ENCODE results near the gene CA12. TPM values are rescaled to one million over a fixed set of nuclear protein-coding genes. Genes with fewer than 3 reads are reported as not detected.

CA12 gene
- polyA plus RNA-seq, 3 donors: not detected

- no peaks in the 10 kb centered on the region for H3K9me3 ChIP-seq (replicated peaks in 1 of 2; ENCODE audit: control insufficient read depth in 1 of 2, insufficient read depth in 1 of 2, low read length in 2 of 2)
- no peaks in the 10 kb centered on the region for H3K36me3 ChIP-seq (replicated peaks in 1 of 2; ENCODE audit: control insufficient read depth in 1 of 2, insufficient read depth in 2 of 2, low read length in 2 of 2)
- no peak overlapping the region for H3K4me3 Mint-ChIP-seq
- no peak for DNase-seq
- H3K4me3 ChIP-seq (replicated peaks in 1 of 3; ENCODE audit: low read depth in 2 of 3, low read length in 3 of 3): no peak overlapping the region
- H3K27me3 Mint-ChIP-seq (ENCODE audit: low read depth in 3 of 3): peaks cover 0 to 5% (median 4%) of the 10 kb centered on the region in 3 donors
- no peak overlapping the region for H2AFZ ChIP-seq (ENCODE audit: insufficient read depth, low read depth, low read length, poor library complexity, severe bottlenecking)
- WGBS (ENCODE audit: insufficient coverage): 77% methylated on average over 2 of the region's 4 CpGs
- intact Hi-C loops (cut with micrococcal nuclease): loop anchor here in 1 of 2 donors (10.0 kb wide), 1 partner anchor 101 kb away; no protein-coding TSS in a partner anchor
- no peaks in the 10 kb centered on the region for H3K27me3 ChIP-seq (ENCODE audit: control insufficient read depth in 2 of 2, insufficient read depth in 2 of 2, low read length in 2 of 2)
- H3K27ac Mint-ChIP-seq: no peak overlapping the region
- H3K9me3 Mint-ChIP-seq: no peaks in the 10 kb centered on the region
- H3K27ac ChIP-seq (ENCODE audit: low read depth in 1 of 2, low read length in 2 of 2): no peak overlapping the region
- H3K79me2 ChIP-seq (ENCODE audit: insufficient read depth, low read length): no peaks in the 10 kb centered on the region
- no peak overlapping the region for H3K9ac ChIP-seq (ENCODE audit: insufficient read depth, low read length, poor library complexity, severe bottlenecking)
- no peaks in the 10 kb centered on the region for H4K20me1 ChIP-seq (ENCODE audit: insufficient read depth, low read length)
- TF ChIP-seq CTCF (IDR thresholded peaks at IDR 0.05): no peak
- no peak overlapping the region for H3K4me2 ChIP-seq (replicated peaks; ENCODE audit: extremely low read depth, low read length, poor library complexity, severe bottlenecking)
- no peaks in the 10 kb centered on the region for H3K4me1 ChIP-seq (ENCODE audit: control insufficient read depth in 1 of 2, insufficient read depth in 2 of 2, low read length in 2 of 2)
- no peaks in the 10 kb centered on the region for H3K36me3 Mint-ChIP-seq
- H3K4me1 Mint-ChIP-seq: peaks cover 12% of the 10 kb centered on the region
These were observed 14.1 kb upstream of the CA12 start for GRCh38 chr15:63395730-63396151.

- Mint-ChIP-seq H3K9me3 (no peaks in the 10 kb centered on the region), H3K4me1 (peaks cover 9% of the 10 kb centered on the region), H3K27ac (no peak overlapping the region), H3K27me3 (ENCODE audit: low read depth in 3 of 3) (peaks cover 2 to 8% (median 4%) of the 10 kb centered on the region in 3 donors), H3K4me3 (no peak overlapping the region), H3K36me3 (no peaks in the 10 kb centered on the region)
- H3K4me1 ChIP-seq (ENCODE audit: control insufficient read depth in 1 of 2, insufficient read depth in 2 of 2, low read length in 2 of 2): no peaks in the 10 kb centered on the region
- peak overlapping the region; percentile 9 for H2AFZ ChIP-seq (ENCODE audit: insufficient read depth, low read depth, low read length, poor library complexity, severe bottlenecking)
- no peak overlapping the region for H3K4me3 ChIP-seq (replicated peaks in 1 of 3; ENCODE audit: low read depth in 2 of 3, low read length in 3 of 3)
- intact Hi-C loops (cut with micrococcal nuclease): loop anchor here in 1 of 2 donors (10.0 kb wide), 1 partner anchor 98 kb away; no protein-coding TSS in a partner anchor
- TF ChIP-seq CTCF (IDR thresholded peaks at IDR 0.05): no peak
- DNase-seq: no peak
- no peak overlapping the region for H3K9ac ChIP-seq (ENCODE audit: insufficient read depth, low read length, poor library complexity, severe bottlenecking)
- H3K79me2 ChIP-seq (ENCODE audit: insufficient read depth, low read length): no peaks in the 10 kb centered on the region
- no peaks in the 10 kb centered on the region for H3K36me3 ChIP-seq (replicated peaks in 1 of 2; ENCODE audit: control insufficient read depth in 1 of 2, insufficient read depth in 2 of 2, low read length in 2 of 2)
- H3K4me2 ChIP-seq (replicated peaks; ENCODE audit: extremely low read depth, low read length, poor library complexity, severe bottlenecking): no peak overlapping the region
- H3K27ac ChIP-seq (ENCODE audit: low read depth in 1 of 2, low read length in 2 of 2): no peak overlapping the region
- no peaks in the 10 kb centered on the region for H3K9me3 ChIP-seq (replicated peaks in 1 of 2; ENCODE audit: control insufficient read depth in 1 of 2, insufficient read depth in 1 of 2, low read length in 2 of 2)
- WGBS (ENCODE audit: insufficient coverage): 0% methylated on average over 4 of the region's 7 CpGs
- H3K27me3 ChIP-seq (ENCODE audit: control insufficient read depth in 2 of 2, insufficient read depth in 2 of 2, low read length in 2 of 2): no peaks in the 10 kb centered on the region
- no peaks in the 10 kb centered on the region for H4K20me1 ChIP-seq (ENCODE audit: insufficient read depth, low read length)
These were observed 10.8 kb upstream of the CA12 start for GRCh38 chr15:63392361-63393009.

All from CD14-positive monocyte (primary cell).